HepG2 (cell line): ENCODE measurements around the gene VDAC1. TPM values are rescaled to one million over a fixed set of nuclear protein-coding genes. Genes with fewer than 3 reads are reported as not detected.

ENCODE experiments used
- DMAP1 ChIP-seq: IDR thresholded peaks from 2 replicates; pipeline ENCODE4 v1.6.1; 2016
- EP300 ChIP-seq, 3 experiments: sonication (generic) in 1 of 3; formaldehyde crosslinking in 1 of 3; IDR thresholded peaks; 2 replicates each; pipeline versions ENCODE4 v1.5.1 to v1.6.1; 2011 to 2020; ENCODE audit warnings: low read depth in 2 of 3, low read length in 2 of 3, borderline replicate concordance in 1 of 3, improper control_type of control experiment in 1 of 3, mild to moderate bottlenecking in 1 of 3, missing genetic modification reagents in 1 of 3, moderate library complexity in 1 of 3
- FOXA3 ChIP-seq: IDR thresholded peaks from 2 replicates; pipeline ENCODE4 v1.6.1; 2016; ENCODE audit warnings: missing genetic modification reagents, missing compliant biosample characterization
- GABPA ChIP-seq, 2 experiments: IDR thresholded peaks; 2 replicates each; pipeline ENCODE4 v1.6.1; 2011 to 2016; ENCODE audit warnings: low read depth in 2 of 2, low read length in 1 of 2, missing biosample characterization in 1 of 2, missing genetic modification characterization in 1 of 2
- GATAD2A ChIP-seq: IDR thresholded peaks from 2 replicates; pipeline ENCODE4 v1.6.1; 2016
- HNF4A ChIP-seq: sonication (generic); formaldehyde crosslinking; IDR thresholded peaks from 2 replicates; pipeline ENCODE4 v1.4.0; 2020; ENCODE audit warnings: missing genetic modification reagents
- MAFK ChIP-seq, 2 experiments: IDR thresholded peaks in 1 of 2; conservative IDR thresholded peaks in 1 of 2; 2 replicates each; pipeline ENCODE4 v1.6.1; 2011; ENCODE audit warnings: improper control_type of control experiment in 2 of 2, low read length in 2 of 2
- SALL2 ChIP-seq: sonication (generic); formaldehyde crosslinking; IDR thresholded peaks from 2 replicates; pipeline ENCODE4 v1.8.1; 2023; ENCODE audit warnings: mild to moderate bottlenecking, missing genetic modification reagents, inconsistent platforms
- TBX2 ChIP-seq: sonication (generic); formaldehyde crosslinking; IDR thresholded peaks from 2 replicates; pipeline ENCODE4 v1.5.0; 2020; ENCODE audit warnings: missing genetic modification reagents, mild to moderate bottlenecking, borderline replicate concordance
- YY1 ChIP-seq: IDR thresholded peaks from 2 replicates; pipeline ENCODE4 v1.6.1; 2011; ENCODE audit warnings: low read length, low read depth, moderate library complexity, mild to moderate bottlenecking; ENCODE audit not compliant: insufficient read depth, insufficient replicate concordance
- ZFAT ChIP-seq: sonication (generic); formaldehyde crosslinking; conservative IDR thresholded peaks from 2 replicates; pipeline ENCODE4 v1.8.1; 2023; ENCODE audit warnings: missing genetic modification reagents, inconsistent platforms
- ZFP36L1 ChIP-seq: sonication (generic); formaldehyde crosslinking; IDR thresholded peaks from 2 replicates; pipeline ENCODE4 v1.8.0; 2022; ENCODE audit warnings: mild to moderate bottlenecking, missing genetic modification reagents, moderate library complexity
- ZFP90 ChIP-seq: sonication (generic); formaldehyde crosslinking; IDR thresholded peaks from 2 replicates; pipeline ENCODE4 v1.8.0; 2022; ENCODE audit warnings: missing genetic modification reagents, mild to moderate bottlenecking, inconsistent platforms, borderline replicate concordance
- ZMYM3 ChIP-seq: sonication (generic); formaldehyde crosslinking; IDR thresholded peaks from 2 replicates; pipeline ENCODE4 v1.5.1; 2020; ENCODE audit warnings: mild to moderate bottlenecking, missing genetic modification reagents
- ZNF121 ChIP-seq: sonication (generic); formaldehyde crosslinking; IDR thresholded peaks from 2 replicates; pipeline ENCODE4 v1.5.0; 2020; ENCODE audit warnings: mild to moderate bottlenecking, missing genetic modification reagents
- ZNF292 ChIP-seq: sonication (generic); formaldehyde crosslinking; IDR thresholded peaks from 2 replicates; pipeline ENCODE4 v1.8.1; 2022; ENCODE audit warnings: mild to moderate bottlenecking, low read depth, missing genetic modification reagents, borderline replicate concordance
- ZNF460 ChIP-seq: sonication (generic); formaldehyde crosslinking; IDR thresholded peaks from 2 replicates; pipeline ENCODE4 v1.5.1; 2020; ENCODE audit warnings: missing genetic modification reagents, mild to moderate bottlenecking, borderline replicate concordance
- ZNF556 ChIP-seq: sonication (generic); formaldehyde crosslinking; IDR thresholded peaks from 2 replicates; pipeline ENCODE4 v1.4.0; 2020; ENCODE audit warnings: mild to moderate bottlenecking, missing genetic modification reagents, borderline replicate concordance
- polyA plus RNA-seq, 8 experiments: library from polyadenylated mRNA; depleted of rRNA in 3 of 8; stranded (reverse) in 7 of 8; unstranded in 1 of 8; fragments of >200 nt; fragmentation: Illumina TruSeq in 4 of 8; extraction: Trizol in 4 of 8; gene quantifications; 2 replicates each; pipeline versions ENCODE4 v1.2.1 to v1.2.3, GENCODE V29; 2011 to 2016; ENCODE audit warnings: low read depth in 4 of 8, missing spikeins in 1 of 8, mixed read lengths in 1 of 8; ENCODE audit not compliant: insufficient read depth in 1 of 8
- total RNA-seq, 5 experiments: library from RNA; depleted of rRNA; stranded (reverse); fragments of >200 nt; fragmentation: Illumina TruSeq; extraction: Trizol; gene quantifications; 2 replicates each; pipeline ENCODE4 v1.2.3, GENCODE V29; 2016; ENCODE audit warnings: low read depth in 1 of 5
- TF ChIP-seq, protein P1 (sequence below): sonication (generic); formaldehyde crosslinking; IDR thresholded peaks from 2 replicates; pipeline ENCODE4 v1.8.0; 2022; ENCODE audit warnings: mild to moderate bottlenecking, missing genetic modification reagents, moderate library complexity
- TF ChIP-seq, protein P2 (sequence below), 2 experiments: sonication (generic) in 1 of 2; formaldehyde crosslinking in 1 of 2; IDR thresholded peaks; 2 replicates each; pipeline versions ENCODE4 v1.5.1 to v1.6.1; 2011 to 2020; ENCODE audit warnings: borderline replicate concordance in 1 of 2, low read depth in 1 of 2, low read length in 1 of 2, mild to moderate bottlenecking in 1 of 2, missing genetic modification reagents in 1 of 2, moderate library complexity in 1 of 2
- TF ChIP-seq, protein P3 (sequence below): IDR thresholded peaks from 2 replicates; pipeline ENCODE4 v1.6.1; 2018; ENCODE audit warnings: missing genetic modification reagents, mild to moderate bottlenecking, missing compliant biosample characterization

The VDAC1 gene
- total and polyA plus RNA-seq, 2 of the 13 experiments (the other 11 are each of a cell fraction or from before 2014, with no cell fraction given), result 112 to 380 TPM

DNA sequence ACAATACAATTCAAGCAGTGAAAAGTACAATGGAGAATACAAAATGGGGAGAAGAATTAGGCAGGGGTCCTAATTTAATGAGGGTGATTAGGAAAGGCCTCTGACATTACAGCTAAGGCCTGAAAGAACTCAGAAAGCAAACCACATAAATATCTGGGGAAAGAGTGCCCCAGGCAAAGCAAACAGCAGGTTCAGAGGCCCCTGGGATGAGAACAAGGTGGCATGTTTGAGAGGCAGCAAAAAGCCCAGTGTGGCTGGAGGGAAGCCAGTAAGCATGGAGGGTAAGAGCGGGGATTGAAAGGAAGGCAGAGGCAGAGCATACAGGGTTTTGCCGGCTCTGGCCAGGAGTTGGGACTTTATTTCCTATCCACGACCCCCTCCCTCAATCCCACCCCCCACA lies 33.4 kb upstream of the VDAC1 start (continued):
- TF ChIP-seq, protein P1, sequence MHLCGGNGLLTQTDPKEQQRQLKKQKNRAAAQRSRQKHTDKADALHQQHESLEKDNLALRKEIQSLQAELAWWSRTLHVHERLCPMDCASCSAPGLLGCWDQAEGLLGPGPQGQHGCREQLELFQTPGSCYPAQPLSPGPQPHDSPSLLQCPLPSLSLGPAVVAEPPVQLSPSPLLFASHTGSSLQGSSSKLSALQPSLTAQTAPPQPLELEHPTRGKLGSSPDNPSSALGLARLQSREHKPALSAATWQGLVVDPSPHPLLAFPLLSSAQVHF (CRISPR knock-in tag), result no peak
- TF ChIP-seq MAFK (conservative IDR thresholded peaks at IDR 0.05 in 1 of 2, IDR thresholded peaks at IDR 0.05 in 1 of 2; ENCODE audit: low read length in 2 of 2) (no peak), FOXA3 (peak; percentile 81), SALL2 (CRISPR knock-in tag) (0 out of 2 replicates have a peak, but pooled peaks have one; percentile 26), ZFAT (CRISPR knock-in tag) (no peak), ZNF121 (CRISPR knock-in tag) (0 out of 2 replicates have a peak, but pooled peaks have one; percentile 9), ZMYM3 (CRISPR knock-in tag) (0 out of 2 replicates have a peak, but pooled peaks have one; percentile 26), GATAD2A (CRISPR knock-in tag) (peak; percentile 72), YY1 (peak; percentile 25), ZFP36L1 (CRISPR knock-in tag) (peak; percentile 53; the same call in 1 of the 2 replicates), ZNF460 (no peak), ZFP90 (CRISPR knock-in tag) (0 out of 2 replicates have a peak, but pooled peaks have one; percentile 30), GABPA (IDR thresholded peaks at IDR 0.05; ENCODE audit: low read depth, low read length) (no peak), GABPA (CRISPR knock-in tag; IDR thresholded peaks at IDR 0.05; ENCODE audit: low read depth) (0 out of 2 replicates have a peak, but pooled peaks have one; percentile 22), DMAP1 (CRISPR knock-in tag) (no peak), HNF4A (CRISPR knock-in tag) (peak; percentile 55), ZNF292 (peak; percentile 66; the same call in 1 of the 2 replicates), TBX2 (no peak), EP300 (IDR thresholded peaks at IDR 0.05; ENCODE audit: low read depth in 2 of 2, low read length in 2 of 2) (peak in 1 of 2 experiments; percentile 83; a peak in 2 of 4 replicates), EP300 (CRISPR knock-in tag; IDR thresholded peaks at IDR 0.05; ENCODE audit: borderline replicate concordance) (peak; percentile 36; the same call in 1 of the 2 replicates), ZNF556 (CRISPR knock-in tag) (no peak)
- TF ChIP-seq, protein P2, sequence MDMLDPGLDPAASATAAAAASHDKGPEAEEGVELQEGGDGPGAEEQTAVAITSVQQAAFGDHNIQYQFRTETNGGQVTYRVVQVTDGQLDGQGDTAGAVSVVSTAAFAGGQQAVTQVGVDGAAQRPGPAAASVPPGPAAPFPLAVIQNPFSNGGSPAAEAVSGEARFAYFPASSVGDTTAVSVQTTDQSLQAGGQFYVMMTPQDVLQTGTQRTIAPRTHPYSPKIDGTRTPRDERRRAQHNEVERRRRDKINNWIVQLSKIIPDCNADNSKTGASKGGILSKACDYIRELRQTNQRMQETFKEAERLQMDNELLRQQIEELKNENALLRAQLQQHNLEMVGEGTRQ (IDR thresholded peaks at IDR 0.05; ENCODE audit: low read depth, low read length), result no peak
- TF ChIP-seq, protein P2 (CRISPR knock-in tag; IDR thresholded peaks at IDR 0.05; ENCODE audit: borderline replicate concordance), result no peak
- TF ChIP-seq, protein P3, sequence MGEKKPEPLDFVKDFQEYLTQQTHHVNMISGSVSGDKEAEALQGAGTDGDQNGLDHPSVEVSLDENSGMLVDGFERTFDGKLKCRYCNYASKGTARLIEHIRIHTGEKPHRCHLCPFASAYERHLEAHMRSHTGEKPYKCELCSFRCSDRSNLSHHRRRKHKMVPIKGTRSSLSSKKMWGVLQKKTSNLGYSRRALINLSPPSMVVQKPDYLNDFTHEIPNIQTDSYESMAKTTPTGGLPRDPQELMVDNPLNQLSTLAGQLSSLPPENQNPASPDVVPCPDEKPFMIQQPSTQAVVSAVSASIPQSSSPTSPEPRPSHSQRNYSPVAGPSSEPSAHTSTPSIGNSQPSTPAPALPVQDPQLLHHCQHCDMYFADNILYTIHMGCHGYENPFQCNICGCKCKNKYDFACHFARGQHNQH (CRISPR knock-in tag), result 0 out of 2 replicates have a peak, but pooled peaks have one; percentile 34
